ENCODE data around the gene TIAM2.

TIAM2 gene

DNA sequence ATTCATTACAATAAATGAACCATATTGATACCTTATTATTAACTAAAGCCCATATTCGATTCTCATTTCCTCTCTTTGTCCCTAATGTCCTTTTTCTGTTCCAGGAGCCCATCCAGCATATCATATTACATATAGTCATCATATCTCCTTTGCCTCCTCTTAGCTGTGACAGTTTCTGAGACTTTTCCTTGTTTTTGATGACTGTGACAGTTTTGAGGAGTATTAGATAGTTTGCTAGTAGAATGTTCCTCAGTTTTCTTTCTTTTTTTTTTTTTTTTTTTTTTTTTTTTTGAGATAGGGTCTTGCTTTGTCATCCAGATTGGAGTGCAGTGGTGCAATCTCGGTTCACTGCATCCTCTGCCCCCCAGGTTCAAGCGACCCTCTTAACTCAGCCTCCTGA lies 61.6 kb downstream of the TIAM2 start:
- Histone ChIP-seq H3K27ac (ENCODE audit: low read length) (no peak overlapping the region), H3K27me3 (ENCODE audit: control insufficient read depth, insufficient read depth, low read length) (no peaks in the 10 kb centered on the region), H3K9me3 (ENCODE audit: control insufficient read depth, insufficient read depth, low read length) (no peaks in the 10 kb centered on the region), H3K4me1 (ENCODE audit: control insufficient read depth, insufficient read depth, low read length) (no peaks in the 10 kb centered on the region), H3K36me3 (ENCODE audit: control insufficient read depth, insufficient read depth, low read length) (no peaks in the 10 kb centered on the region), H3K4me3 (ENCODE audit: low read length) (no peak overlapping the region)
- DNase-seq (ENCODE audit: low read depth, low spot score): no peak
- no CpG with 5 or more reads among the region's 3 CpGs for WGBS (ENCODE audit: insufficient coverage, insufficient read length)

DNA sequence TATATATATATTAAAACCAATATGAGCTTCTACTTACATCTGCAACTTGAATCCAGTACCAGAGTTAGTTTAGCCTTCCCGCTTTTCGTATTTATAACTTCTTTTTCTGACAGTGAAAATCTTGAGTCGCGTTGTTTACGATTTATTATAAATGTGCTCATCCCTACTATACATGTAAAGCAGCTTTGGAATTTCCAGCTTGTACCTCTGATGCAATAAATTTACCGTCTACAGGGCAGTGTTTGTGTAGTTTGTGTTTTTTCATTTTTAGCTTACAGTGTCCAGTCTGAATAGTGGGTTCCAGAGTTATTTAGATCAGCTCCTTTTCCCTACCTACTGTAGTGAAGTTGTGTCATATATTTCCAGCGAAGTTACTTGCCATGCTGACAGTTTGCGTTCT lies 66.3 kb downstream of the TIAM2 start:
- Histone ChIP-seq H3K9me3 (ENCODE audit: control insufficient read depth, insufficient read depth, low read length) (no peaks in the 10 kb centered on the region), H3K4me3 (ENCODE audit: low read length) (no peak overlapping the region), H3K4me1 (ENCODE audit: control insufficient read depth, insufficient read depth, low read length) (no peaks in the 10 kb centered on the region), H3K36me3 (ENCODE audit: control insufficient read depth, insufficient read depth, low read length) (no peaks in the 10 kb centered on the region), H3K27me3 (ENCODE audit: control insufficient read depth, insufficient read depth, low read length) (no peaks in the 10 kb centered on the region), H3K27ac (ENCODE audit: low read length) (no peak overlapping the region)
- no peak for DNase-seq (ENCODE audit: low read depth, low spot score)
- no CpG with 5 or more reads among the region's 8 CpGs for WGBS (ENCODE audit: insufficient coverage, insufficient read length)

DNA sequence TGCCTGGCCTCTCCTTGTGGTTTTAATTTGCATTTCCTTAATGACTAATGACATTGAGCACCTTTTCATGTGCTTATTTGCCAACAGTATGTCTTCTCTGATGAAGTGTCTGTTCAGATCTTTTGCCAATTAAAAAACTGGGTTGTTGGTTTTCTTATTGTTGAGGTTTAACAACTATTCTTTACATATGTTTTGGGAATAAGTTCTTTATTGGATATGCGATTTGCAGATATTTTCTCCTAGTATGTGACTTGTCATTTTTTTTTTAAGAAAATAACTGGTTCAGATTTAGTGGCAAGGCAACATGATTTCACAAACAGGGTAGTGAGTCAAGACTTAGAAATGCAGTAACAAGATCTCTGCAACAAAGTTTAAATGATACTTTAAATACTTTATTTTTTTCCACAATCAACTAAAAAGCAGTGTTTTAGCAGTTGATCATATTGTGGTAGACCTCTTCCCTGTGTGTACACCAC lies 67.8 kb downstream of the TIAM2 start:
- DNase-seq (ENCODE audit: low read depth, low spot score): no peak
- Histone ChIP-seq H3K27ac (ENCODE audit: low read length) (no peak overlapping the region), H3K36me3 (ENCODE audit: control insufficient read depth, insufficient read depth, low read length) (no peaks in the 10 kb centered on the region), H3K27me3 (ENCODE audit: control insufficient read depth, insufficient read depth, low read length) (no peaks in the 10 kb centered on the region), H3K4me1 (ENCODE audit: control insufficient read depth, insufficient read depth, low read length) (no peaks in the 10 kb centered on the region), H3K9me3 (ENCODE audit: control insufficient read depth, insufficient read depth, low read length) (no peaks in the 10 kb centered on the region), H3K4me3 (ENCODE audit: low read length) (no peak overlapping the region)
- WGBS (ENCODE audit: insufficient coverage, insufficient read length): no CpG with 5 or more reads among the region's 1 CpG

DNA sequence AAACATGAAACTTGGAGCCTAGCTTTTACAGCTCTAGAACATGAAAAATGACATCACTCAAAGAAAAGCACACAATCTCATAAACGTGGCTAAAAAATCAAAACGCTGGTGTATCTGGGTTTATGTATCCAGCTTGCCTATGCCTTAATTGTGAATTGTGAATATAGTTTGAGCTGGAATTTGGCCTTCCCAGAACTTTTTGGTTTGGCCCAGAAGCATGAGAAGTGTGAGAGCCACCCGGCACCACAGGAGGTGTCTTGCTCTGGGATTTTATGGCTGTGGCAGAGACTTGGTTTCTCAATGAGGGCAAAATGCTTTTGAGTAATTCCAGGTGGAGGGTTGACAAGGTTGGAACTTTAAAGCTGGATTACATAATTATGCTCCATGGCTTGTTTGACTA lies 69.2 kb downstream of the TIAM2 start:
- Histone ChIP-seq H3K4me3 (ENCODE audit: low read length) (no peak overlapping the region), H3K27me3 (ENCODE audit: control insufficient read depth, insufficient read depth, low read length) (no peaks in the 10 kb centered on the region), H3K36me3 (ENCODE audit: control insufficient read depth, insufficient read depth, low read length) (no peaks in the 10 kb centered on the region), H3K9me3 (ENCODE audit: control insufficient read depth, insufficient read depth, low read length) (no peaks in the 10 kb centered on the region), H3K4me1 (ENCODE audit: control insufficient read depth, insufficient read depth, low read length) (no peaks in the 10 kb centered on the region), H3K27ac (ENCODE audit: low read length) (no peak overlapping the region)
- WGBS (ENCODE audit: insufficient coverage, insufficient read length): no CpG with 5 or more reads among the region's 3 CpGs
- no peak for DNase-seq (ENCODE audit: low read depth, low spot score)

DNA sequence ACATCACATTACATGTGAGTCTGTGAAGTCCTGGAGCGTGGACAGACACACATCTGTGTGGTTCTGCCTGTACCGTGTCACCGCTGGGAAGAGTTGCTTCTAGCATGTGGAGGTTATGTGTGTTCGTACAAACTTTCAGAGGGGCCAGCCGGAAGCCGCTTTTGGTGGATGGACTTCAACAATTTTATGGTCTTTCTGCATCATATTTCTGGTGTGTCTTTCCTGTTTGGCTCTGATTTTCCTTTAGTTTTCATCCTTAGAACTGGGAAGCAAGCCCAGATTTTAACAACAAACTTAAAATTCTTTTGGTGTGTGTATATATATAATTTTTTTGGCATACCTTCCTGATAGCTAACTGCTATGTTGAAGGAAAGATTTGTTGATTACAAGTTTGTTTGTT lies 71.2 kb downstream of the TIAM2 start:
- Histone ChIP-seq H3K4me3 (ENCODE audit: low read length) (no peak overlapping the region), H3K9me3 (ENCODE audit: control insufficient read depth, insufficient read depth, low read length) (no peaks in the 10 kb centered on the region), H3K4me1 (ENCODE audit: control insufficient read depth, insufficient read depth, low read length) (no peaks in the 10 kb centered on the region), H3K27ac (ENCODE audit: low read length) (no peak overlapping the region), H3K36me3 (ENCODE audit: control insufficient read depth, insufficient read depth, low read length) (no peaks in the 10 kb centered on the region), H3K27me3 (ENCODE audit: control insufficient read depth, insufficient read depth, low read length) (no peaks in the 10 kb centered on the region)
- no CpG with 5 or more reads among the region's 6 CpGs for WGBS (ENCODE audit: insufficient coverage, insufficient read length)
- no peak for DNase-seq (ENCODE audit: low read depth, low spot score)

DNA sequence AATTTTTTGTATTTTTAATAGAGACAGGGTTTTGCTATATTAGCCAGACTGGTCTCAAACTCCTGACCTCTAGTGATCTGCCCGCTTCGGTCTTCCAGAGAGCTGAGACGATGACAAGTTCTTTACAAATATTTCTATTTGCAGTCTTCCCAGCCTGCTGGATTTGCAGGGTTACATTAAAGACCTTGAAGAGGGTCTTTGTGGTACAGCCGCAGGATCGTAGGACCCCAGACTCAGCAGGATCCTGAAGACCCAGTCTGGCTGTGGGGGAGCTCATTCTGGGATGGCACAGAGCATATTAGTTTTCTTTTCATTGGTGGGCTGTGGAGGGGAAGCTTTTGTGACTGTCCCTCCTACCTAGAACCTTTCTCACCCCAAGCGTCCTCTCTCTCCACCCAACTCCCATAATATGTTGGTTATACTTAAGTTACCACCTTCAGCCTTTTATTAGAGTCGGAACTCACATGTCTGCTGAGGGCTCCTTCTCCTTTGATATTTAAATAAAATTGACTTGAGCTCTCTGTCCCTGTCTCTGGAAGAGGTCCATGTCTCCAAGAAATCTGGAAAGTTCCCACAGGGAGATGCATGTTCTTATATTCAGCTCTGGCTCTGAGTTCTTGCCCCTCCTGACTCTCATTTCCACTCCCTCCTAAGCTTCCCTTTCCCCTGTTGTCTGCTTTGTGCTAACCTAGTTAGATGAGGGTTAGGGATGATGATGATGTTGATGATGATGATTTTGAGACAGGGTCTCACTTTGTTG lies 72.0 kb downstream of the TIAM2 start:
- H3K36me3 ChIP-seq (ENCODE audit: control insufficient read depth, insufficient read depth, low read length): no peaks in the 10 kb centered on the region
- H3K27ac ChIP-seq (ENCODE audit: low read length): no peak overlapping the region
- H3K9me3 ChIP-seq (ENCODE audit: control insufficient read depth, insufficient read depth, low read length): no peaks in the 10 kb centered on the region
- H3K4me1 ChIP-seq (ENCODE audit: control insufficient read depth, insufficient read depth, low read length): no peaks in the 10 kb centered on the region
- no peak overlapping the region for H3K4me3 ChIP-seq (ENCODE audit: low read length)
- WGBS (ENCODE audit: insufficient coverage, insufficient read length): no CpG with 5 or more reads among the region's 7 CpGs
- H3K27me3 ChIP-seq (ENCODE audit: control insufficient read depth, insufficient read depth, low read length): no peaks in the 10 kb centered on the region
- DNase-seq (ENCODE audit: low read depth, low spot score): no peak

- Histone ChIP-seq H3K4me1 (ENCODE audit: control insufficient read depth, insufficient read depth, low read length) (no peaks in the 10 kb centered on the region), H3K4me3 (ENCODE audit: low read length) (no peak overlapping the region), H3K36me3 (ENCODE audit: control insufficient read depth, insufficient read depth, low read length) (no peaks in the 10 kb centered on the region), H3K27ac (ENCODE audit: low read length) (no peak overlapping the region), H3K9me3 (ENCODE audit: control insufficient read depth, insufficient read depth, low read length) (no peaks in the 10 kb centered on the region), H3K27me3 (ENCODE audit: control insufficient read depth, insufficient read depth, low read length) (no peaks in the 10 kb centered on the region)
- DNase-seq (ENCODE audit: low read depth, low spot score): no peak
- 100% methylated on average over 2 of the region's 9 CpGs for WGBS (ENCODE audit: insufficient coverage, insufficient read length)
Observed at GRCh38 chr6:155067956-155068615, 73.0 kb downstream of the TIAM2 start.

- Histone ChIP-seq H3K27me3 (ENCODE audit: control insufficient read depth, insufficient read depth, low read length) (no peaks in the 10 kb centered on the region), H3K36me3 (ENCODE audit: control insufficient read depth, insufficient read depth, low read length) (no peaks in the 10 kb centered on the region), H3K9me3 (ENCODE audit: control insufficient read depth, insufficient read depth, low read length) (no peaks in the 10 kb centered on the region), H3K4me3 (ENCODE audit: low read length) (no peak overlapping the region), H3K4me1 (ENCODE audit: control insufficient read depth, insufficient read depth, low read length) (no peaks in the 10 kb centered on the region), H3K27ac (ENCODE audit: low read length) (no peak overlapping the region)
- no peak for DNase-seq (ENCODE audit: low read depth, low spot score)
Observed at GRCh38 chr6:155069543-155069942, 74.4 kb downstream of the TIAM2 start.

DNA sequence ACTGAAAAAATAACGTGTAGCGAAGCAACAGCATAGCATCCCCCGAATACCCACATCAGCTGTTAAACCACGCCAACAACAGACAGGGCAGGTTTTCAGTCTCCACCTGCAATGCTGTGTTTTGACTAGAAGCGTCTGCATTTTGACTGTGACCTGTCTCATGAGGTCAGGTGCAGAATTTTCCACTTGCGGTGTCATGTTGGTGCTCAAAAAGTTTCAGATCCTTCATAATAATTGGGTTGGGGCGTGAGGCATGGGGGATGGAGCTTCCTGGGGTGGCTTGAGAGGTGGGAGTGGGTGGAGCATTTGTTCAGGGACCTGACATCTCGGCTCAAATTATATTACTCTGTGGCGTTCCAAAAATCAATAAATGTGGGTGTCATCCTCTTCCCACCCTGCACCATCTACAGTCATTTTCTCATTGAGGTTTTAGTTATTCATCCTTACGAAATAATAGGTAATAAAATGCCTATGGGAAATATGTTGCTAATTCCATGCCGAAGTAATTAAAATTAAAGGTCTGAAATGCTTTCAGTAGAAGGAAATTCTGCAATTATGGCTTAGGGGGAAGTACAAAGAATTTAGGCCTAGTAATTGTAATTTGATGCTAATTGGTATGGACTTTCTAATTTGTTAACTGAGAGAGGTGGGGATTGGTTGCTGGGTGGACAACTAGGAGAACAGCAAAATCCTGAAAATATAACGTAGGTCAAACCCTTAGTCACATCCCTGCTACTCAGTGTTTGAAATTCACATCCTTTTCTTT lies 81.0 kb downstream of the TIAM2 start:
- H3K4me1 ChIP-seq (ENCODE audit: control insufficient read depth, insufficient read depth, low read length): no peaks in the 10 kb centered on the region
- no peak for DNase-seq (ENCODE audit: low read depth, low spot score)

DNA sequence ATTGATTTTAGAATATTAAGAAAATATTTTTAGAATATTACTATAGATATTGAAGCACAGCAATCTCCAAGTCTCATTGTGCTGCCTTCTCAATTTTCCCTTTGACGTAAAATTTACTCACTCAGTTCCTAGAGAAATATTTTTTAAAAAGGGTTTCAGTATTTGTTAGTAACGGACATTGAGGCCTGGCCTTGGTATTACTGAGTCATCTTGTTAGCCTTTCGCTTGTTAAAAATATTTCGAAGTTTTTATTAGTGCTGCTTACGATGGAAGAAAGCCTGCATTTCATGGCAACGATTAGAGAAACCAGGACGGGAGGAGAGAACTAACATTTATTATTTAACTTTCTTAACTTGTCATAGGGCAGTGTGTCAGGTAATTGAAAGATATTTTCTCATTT lies 82.2 kb downstream of the TIAM2 start:
- Histone ChIP-seq H3K4me3 (ENCODE audit: low read length) (no peak overlapping the region), H3K27ac (ENCODE audit: low read length) (no peak overlapping the region), H3K27me3 (ENCODE audit: control insufficient read depth, insufficient read depth, low read length) (no peaks in the 10 kb centered on the region), H3K9me3 (ENCODE audit: control insufficient read depth, insufficient read depth, low read length) (no peaks in the 10 kb centered on the region), H3K4me1 (ENCODE audit: control insufficient read depth, insufficient read depth, low read length) (no peaks in the 10 kb centered on the region), H3K36me3 (ENCODE audit: control insufficient read depth, insufficient read depth, low read length) (no peaks in the 10 kb centered on the region)
- DNase-seq (ENCODE audit: low read depth, low spot score): no peak
- WGBS (ENCODE audit: insufficient coverage, insufficient read length): no CpG with 5 or more reads among the region's 7 CpGs

More for the DNA sequence above, 81.0 kb downstream of the TIAM2 start:
- no peaks in the 10 kb centered on the region for H3K36me3 ChIP-seq (ENCODE audit: control insufficient read depth, insufficient read depth, low read length)
- H3K4me3 ChIP-seq (ENCODE audit: low read length): no peak overlapping the region
- H3K27ac ChIP-seq (ENCODE audit: low read length): no peak overlapping the region
- H3K27me3 ChIP-seq (ENCODE audit: control insufficient read depth, insufficient read depth, low read length): no peaks in the 10 kb centered on the region
- H3K9me3 ChIP-seq (ENCODE audit: control insufficient read depth, insufficient read depth, low read length): no peaks in the 10 kb centered on the region
- no CpG with 5 or more reads among the region's 12 CpGs for WGBS (ENCODE audit: insufficient coverage, insufficient read length)
